GM23338 (cell line): ENCODE data around the gene OR2S2.

Experiments
- CREB1 ChIP-seq: fragments of 250-450 bp; sonication (Bioruptor Pico); IDR thresholded peaks from 2 replicates; pipeline ENCODE4 v1.5.0; 2020; ENCODE audit warnings: low read depth, mild to moderate bottlenecking, moderate library complexity
- CTCF ChIP-seq, 2 experiments: fragments of 200-600 bp in 1 of 2; sonication (generic) in 1 of 2; conservative IDR thresholded peaks; 2 replicates each; pipeline versions ENCODE4 v1.5.1 to v1.6.1; 2016 to 2017; ENCODE audit warnings: antibody characterized with exemption in 2 of 2, low read depth in 2 of 2, mild to moderate bottlenecking in 2 of 2, moderate library complexity in 1 of 2
- EZH2 ChIP-seq: fragments of 200-600 bp; sonication (generic); IDR thresholded peaks from one replicate; pipeline ENCODE4 v1.8.0; 2017; ENCODE audit warnings: antibody characterized with exemption, mild to moderate bottlenecking, low read depth; ENCODE audit not compliant: unreplicated experiment
- EZH2phosphoT487 ChIP-seq: fragments of 200-600 bp; sonication (generic); IDR thresholded peaks from one replicate; pipeline ENCODE4 v1.8.1; 2018; ENCODE audit warnings: antibody characterized with exemption; ENCODE audit not compliant: unreplicated experiment
- JUNB ChIP-seq: IDR thresholded peaks from one replicate; pipeline ENCODE4 v1.6.1; 2016; ENCODE audit warnings: antibody characterized with exemption; ENCODE audit not compliant: unreplicated experiment
- NANOG ChIP-seq: IDR thresholded peaks from 2 replicates; pipeline ENCODE4 v1.6.1; 2016; ENCODE audit warnings: antibody characterized with exemption, borderline replicate concordance
- POLR2AphosphoS5 ChIP-seq: IDR thresholded peaks from 2 replicates; pipeline ENCODE4 v1.6.1; 2016; ENCODE audit warnings: antibody characterized with exemption, low read depth
- ZNF331 ChIP-seq: fragments of 250-450 bp; sonication (Bioruptor Pico); IDR thresholded peaks from 2 replicates; pipeline ENCODE4 v1.5.0; 2020; ENCODE audit warnings: low read depth, mild to moderate bottlenecking, moderate library complexity
- TF ChIP-seq, protein P1 (sequence below): IDR thresholded peaks from one replicate; pipeline ENCODE4 v1.6.1; 2018; ENCODE audit warnings: antibody characterized with exemption; ENCODE audit not compliant: unreplicated experiment

DNA sequence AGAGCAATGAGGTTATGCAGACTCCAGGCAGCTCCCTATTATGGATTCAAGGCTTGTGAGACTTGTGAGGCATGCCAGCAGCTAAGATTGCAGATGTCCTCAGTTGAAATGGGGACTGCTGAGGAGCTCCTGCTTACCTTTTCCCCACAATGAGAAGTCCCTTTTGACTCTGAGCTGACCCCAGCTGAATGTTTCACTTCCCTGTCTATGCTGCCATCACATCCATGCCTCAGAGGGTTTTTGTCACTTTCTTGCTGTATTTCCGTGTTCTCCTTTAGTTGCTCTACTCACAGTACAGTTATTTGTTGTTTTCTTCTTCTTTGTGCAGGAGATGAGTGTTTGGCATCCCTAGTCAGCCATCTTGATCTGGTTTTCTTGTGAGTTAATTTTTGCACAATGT lies 18.8 kb upstream of the OR2S2 start:
- TF ChIP-seq CTCF (conservative IDR thresholded peaks at IDR 0.05; ENCODE audit: low read depth in 2 of 2) (no peak), EZH2phosphoT487 (no peak), POLR2AphosphoS5 (no peak), EZH2 (no peak), JUNB (no peak), CREB1 (CRISPR knock-in tag) (no peak), NANOG (no peak), ZNF331 (CRISPR knock-in tag) (no peak)
- TF ChIP-seq, protein P1, sequence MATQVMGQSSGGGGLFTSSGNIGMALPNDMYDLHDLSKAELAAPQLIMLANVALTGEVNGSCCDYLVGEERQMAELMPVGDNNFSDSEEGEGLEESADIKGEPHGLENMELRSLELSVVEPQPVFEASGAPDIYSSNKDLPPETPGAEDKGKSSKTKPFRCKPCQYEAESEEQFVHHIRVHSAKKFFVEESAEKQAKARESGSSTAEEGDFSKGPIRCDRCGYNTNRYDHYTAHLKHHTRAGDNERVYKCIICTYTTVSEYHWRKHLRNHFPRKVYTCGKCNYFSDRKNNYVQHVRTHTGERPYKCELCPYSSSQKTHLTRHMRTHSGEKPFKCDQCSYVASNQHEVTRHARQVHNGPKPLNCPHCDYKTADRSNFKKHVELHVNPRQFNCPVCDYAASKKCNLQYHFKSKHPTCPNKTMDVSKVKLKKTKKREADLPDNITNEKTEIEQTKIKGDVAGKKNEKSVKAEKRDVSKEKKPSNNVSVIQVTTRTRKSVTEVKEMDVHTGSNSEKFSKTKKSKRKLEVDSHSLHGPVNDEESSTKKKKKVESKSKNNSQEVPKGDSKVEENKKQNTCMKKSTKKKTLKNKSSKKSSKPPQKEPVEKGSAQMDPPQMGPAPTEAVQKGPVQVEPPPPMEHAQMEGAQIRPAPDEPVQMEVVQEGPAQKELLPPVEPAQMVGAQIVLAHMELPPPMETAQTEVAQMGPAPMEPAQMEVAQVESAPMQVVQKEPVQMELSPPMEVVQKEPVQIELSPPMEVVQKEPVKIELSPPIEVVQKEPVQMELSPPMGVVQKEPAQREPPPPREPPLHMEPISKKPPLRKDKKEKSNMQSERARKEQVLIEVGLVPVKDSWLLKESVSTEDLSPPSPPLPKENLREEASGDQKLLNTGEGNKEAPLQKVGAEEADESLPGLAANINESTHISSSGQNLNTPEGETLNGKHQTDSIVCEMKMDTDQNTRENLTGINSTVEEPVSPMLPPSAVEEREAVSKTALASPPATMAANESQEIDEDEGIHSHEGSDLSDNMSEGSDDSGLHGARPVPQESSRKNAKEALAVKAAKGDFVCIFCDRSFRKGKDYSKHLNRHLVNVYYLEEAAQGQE, result no peak
